GM21367 (cell line): ENCODE data around the gene CACUL1.
"Not testable (repeated sequence)": the region's sequence is repeated elsewhere in the genome, so short reads cannot be mapped to it uniquely, and the experiment has no call there.

Experiments
- ATAC-seq: cut with Tn5 transposase; IDR thresholded peaks from one replicate; pipeline ENCODE4 v1.9.1; 2021; ENCODE audit not compliant: unreplicated experiment

Gene CACUL1

DNA sequence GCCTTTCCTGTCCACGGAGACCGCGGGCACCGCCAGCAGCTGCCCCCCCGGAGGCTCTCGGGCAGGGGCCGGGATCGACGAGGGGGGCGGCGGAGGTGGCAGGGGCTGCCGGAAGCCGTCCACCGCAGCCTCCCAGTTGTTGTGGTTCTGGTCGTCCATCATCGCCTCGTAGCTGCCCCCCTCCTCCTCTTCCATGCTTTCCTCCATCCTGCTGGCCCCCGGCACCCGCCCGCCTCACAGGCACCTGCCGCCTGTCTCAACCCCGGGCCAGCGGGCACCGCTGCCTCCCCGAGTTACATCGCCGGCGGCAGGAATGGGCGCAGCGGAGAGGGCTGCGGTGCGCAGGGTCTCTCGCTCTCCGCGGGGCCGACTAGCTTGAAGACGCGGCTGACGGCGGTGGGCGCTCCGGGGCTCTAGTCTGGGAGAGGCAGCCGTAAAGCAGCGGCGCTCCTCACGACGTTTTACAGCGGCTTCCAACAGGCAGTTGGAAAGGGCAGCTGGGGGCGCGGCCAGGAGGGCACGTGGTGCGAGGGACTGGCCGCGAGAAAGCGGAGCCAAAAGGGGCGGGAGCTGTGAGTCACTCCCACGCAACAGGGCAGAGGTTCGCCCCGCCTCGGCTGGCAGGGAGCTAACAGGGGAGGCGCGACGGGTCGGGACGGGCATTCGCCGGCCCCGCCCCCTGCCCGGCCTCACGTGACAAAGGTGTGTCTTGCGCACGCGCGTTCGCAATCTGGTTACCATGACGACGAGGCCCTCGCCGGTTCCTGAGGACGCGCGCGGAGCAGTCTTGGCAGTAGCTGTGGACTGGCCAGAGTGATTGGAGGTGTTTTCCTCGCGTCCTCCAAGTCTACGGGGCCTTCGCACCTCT, at the start of gene CACUL1:
TSS of gene CACUL1 (minus strand) at position 415 of the 868 bp plus-strand sequence. CDS start at position 207, 208 bp downstream.
- ATAC-seq: peak; percentile 90

GRCh38 chr10:118804262-118804773, 49.5 kb upstream of the CACUL1 start:
- ATAC-seq: no peak

GRCh38 chr10:118802126-118802793, 47.5 kb upstream of the CACUL1 start:
- no peak for ATAC-seq

DNA sequence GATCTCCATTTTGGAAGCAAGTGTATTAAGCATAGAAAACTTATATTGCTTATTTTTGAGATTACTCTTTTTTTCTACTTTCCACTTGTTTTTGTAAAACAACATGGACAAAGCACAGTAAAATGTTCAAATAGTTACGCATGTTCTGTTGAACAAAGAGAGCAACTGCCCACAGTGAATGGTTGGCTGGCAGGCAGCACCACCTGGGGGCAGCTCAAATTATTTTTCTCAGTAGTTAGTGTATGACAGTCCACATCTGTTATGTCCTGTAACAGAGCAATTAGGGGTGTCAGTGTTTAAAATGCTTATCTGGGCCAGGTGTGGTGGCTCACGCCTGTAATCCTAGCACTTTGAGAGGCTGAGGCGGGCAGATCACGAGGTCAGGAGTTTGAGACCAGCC, 46.1 kb upstream of the CACUL1 start:
- no peak for ATAC-seq

- ATAC-seq: no peak
These were observed 45.0 kb upstream of the CACUL1 start for GRCh38 chr10:118799777-118800176.

DNA sequence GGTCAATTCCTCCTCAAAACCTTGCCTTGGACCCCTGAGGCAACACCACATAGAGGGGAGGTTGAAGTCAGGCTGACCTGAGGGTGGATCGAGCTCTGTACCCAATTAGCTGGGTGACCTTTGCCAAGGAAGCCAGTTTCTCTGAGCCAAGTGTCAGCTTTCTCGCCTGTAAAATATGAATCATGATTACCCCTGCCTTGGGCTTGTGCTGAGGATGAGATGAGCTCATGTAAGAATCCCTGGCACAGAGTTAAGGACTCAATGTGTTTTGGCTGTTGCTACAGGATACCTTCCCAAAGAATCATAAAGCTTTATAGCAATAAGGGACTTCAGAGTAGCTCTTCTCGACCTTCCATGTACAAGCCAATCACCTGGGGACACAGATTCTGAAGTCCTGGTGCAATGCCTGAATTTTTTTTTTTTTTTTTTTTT, 43.5 kb upstream of the CACUL1 start:
- no peak for ATAC-seq

DNA sequence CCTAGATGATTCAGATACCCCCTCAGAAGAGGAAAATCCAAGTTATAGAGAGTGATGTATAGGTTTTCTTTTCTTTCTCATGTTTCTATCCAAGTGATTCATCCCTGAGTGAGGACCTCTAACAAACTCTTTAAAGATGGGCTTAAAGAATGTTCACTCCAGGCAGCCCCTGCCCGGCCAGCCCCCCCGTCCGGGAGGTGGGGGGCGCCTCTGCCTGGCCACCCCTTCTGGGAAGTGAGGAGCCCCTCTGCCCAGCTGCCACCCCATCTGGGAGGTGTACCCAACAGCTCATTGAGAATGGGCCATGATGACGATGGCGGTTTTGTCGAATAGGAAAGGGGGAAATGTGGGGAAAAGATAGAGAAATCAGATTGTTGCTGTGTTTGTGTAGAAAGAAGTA, 40.2 kb upstream of the CACUL1 start:
- not testable (repeated sequence) for ATAC-seq

- ATAC-seq: no peak
These were observed 38.8 kb upstream of the CACUL1 start for GRCh38 chr10:118793545-118793944.

GRCh38 chr10:118792526-118792925, 37.8 kb upstream of the CACUL1 start:
- no peak for ATAC-seq

DNA sequence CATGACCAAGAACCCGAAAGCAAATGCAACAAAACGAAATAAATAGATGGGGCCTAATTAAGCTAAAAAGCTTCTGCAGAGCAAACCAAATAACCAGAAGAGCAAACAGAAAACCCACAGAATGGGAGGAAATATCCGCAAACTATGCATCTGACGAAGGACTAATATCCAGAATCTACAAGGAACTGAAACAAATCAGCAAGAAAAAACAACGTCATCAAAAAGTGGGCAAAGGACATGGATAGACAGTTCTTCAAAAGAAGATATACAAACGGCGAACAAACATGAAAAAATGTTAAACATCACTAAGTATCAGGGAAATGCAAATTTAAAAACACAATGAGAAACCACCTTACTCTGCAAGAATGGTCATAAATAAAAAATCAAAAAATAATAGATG, 35.3 kb upstream of the CACUL1 start:
- no peak for ATAC-seq

GRCh38 chr10:118785551-118785950, 30.8 kb upstream of the CACUL1 start:
- no peak for ATAC-seq

DNA sequence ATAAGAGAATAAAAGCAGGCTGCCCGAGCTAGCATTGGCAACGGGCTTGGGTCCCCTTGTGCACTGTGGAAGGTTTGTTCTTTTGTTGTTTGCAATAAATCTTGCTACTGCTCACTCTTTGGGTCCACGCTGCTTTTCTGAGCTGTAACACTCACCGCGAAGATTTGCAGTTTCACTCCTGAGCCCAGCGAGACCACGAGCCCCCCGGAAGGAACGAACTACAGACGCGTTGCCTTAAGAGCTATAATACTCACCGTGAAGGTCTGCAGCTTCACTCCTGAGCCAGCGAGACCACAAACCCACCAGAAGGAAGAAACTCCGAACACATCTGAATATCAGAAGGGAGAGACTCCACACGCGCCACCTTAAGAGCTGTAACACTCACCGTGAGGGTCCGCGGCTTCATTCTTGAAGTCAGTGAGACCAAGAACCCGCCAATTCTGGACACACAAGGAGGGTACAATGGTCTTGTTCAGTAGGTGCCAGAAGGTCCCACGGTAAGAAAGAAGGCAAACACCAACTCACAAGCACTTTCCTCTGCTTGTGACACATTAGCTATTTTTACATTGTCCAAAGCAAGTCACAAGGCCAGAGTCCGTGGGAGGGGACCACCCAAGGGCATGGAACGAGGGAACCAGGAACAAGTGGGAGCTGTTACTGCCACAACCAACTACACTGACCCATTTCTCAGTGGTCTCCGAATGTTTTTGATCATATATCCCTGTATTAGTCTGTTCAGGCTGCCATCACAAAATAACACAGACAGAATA, 29.2 kb upstream of the CACUL1 start:
- no peak for ATAC-seq

- not testable (repeated sequence) for ATAC-seq
These were observed 28.2 kb upstream of the CACUL1 start for GRCh38 chr10:118782916-118783465.

GRCh38 chr10:118781541-118781940, 26.8 kb upstream of the CACUL1 start:
- ATAC-seq: no peak

DNA sequence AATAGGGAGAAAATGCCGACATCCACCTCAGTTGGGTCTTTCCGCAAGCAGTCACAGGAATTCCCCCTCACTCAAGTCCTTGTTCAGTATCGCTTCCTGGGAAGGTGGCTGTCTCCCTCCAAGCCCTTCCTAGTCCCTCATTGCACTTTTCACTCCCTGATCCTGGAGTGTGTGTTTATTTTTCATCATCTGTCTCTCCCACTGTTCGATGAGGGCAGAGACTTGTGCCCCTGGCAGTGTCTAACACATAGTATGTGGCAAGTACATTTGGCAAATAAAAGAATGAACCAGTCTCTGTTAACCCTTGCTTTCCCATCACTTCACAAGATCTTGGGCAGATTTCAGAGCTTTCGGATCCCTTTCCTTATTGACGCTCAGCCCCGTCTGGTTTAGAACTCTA, 24.0 kb upstream of the CACUL1 start:
- no peak for ATAC-seq

GRCh38 chr10:118776960-118777359, 22.2 kb upstream of the CACUL1 start:
- ATAC-seq: no peak

DNA sequence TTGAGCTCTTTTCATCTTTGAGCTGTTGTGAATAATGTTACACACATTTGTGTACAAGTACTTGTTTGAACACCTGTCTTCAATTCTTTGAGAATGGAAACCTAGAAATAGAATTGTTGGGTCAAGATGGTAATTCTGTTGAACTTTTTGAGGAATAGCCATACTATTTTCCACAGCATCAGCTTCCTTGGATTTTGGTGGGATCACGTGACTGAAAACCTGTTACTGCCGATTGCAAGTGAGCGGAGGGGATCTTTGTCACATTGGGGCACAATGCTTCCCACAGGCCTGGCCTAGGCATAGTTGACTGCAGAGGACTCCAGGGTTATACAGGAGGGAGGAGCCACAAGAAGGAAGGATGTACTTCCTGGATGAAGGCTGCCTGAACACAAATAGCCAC, 21.3 kb upstream of the CACUL1 start:
- no peak for ATAC-seq

GRCh38 chr10:118775478-118775877, 20.7 kb upstream of the CACUL1 start:
- no peak for ATAC-seq

GRCh38 chr10:118773041-118773440, 18.3 kb upstream of the CACUL1 start:
- ATAC-seq: no peak

- no peak for ATAC-seq
These were observed 17.2 kb upstream of the CACUL1 start for GRCh38 chr10:118771976-118772375.
